ENCODE measurements around the gene INPP5B. TPM values are rescaled to one million over a fixed set of nuclear protein-coding genes. Genes with fewer than 3 reads are reported as not detected.

The INPP5B gene
- total RNA-seq, 3 donors from 2014 or later = 21.3 to 34.1 (median 25.6) TPM

DNA sequence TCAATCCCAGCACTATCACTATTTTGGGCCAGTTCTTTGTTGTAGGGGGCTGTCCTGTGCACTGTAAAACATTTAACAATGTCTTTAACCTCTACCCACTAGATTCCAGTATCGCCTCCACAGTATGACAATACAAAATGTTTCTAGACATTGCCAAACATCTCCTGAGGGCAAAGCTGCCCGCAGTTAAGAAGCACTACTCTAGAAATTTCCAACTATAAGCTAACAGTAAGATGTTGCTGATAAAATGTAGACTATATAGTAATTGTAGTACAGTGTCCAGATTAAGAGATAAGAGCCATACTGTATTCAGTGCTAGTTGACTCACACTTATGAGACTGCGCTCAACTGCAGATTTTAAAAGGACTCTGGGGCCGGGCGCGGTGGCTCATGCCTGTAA is 92.4 kb downstream of the INPP5B start:
- DNase-seq (ENCODE audit: low spot score in 2 of 2) = no peak
- Histone ChIP-seq H3K27me3 (no peaks in the 10 kb centered on the region), H3K4me3 (no peak overlapping the region), H3K4me1 (peaks cover 0 to 16% of the 10 kb centered on the region in 2 donors), H3K27ac (no peak overlapping the region), H3K9me3 (no peaks in the 10 kb centered on the region), H3K36me3 (no peaks in the 10 kb centered on the region)
- TF ChIP-seq, protein P1, sequence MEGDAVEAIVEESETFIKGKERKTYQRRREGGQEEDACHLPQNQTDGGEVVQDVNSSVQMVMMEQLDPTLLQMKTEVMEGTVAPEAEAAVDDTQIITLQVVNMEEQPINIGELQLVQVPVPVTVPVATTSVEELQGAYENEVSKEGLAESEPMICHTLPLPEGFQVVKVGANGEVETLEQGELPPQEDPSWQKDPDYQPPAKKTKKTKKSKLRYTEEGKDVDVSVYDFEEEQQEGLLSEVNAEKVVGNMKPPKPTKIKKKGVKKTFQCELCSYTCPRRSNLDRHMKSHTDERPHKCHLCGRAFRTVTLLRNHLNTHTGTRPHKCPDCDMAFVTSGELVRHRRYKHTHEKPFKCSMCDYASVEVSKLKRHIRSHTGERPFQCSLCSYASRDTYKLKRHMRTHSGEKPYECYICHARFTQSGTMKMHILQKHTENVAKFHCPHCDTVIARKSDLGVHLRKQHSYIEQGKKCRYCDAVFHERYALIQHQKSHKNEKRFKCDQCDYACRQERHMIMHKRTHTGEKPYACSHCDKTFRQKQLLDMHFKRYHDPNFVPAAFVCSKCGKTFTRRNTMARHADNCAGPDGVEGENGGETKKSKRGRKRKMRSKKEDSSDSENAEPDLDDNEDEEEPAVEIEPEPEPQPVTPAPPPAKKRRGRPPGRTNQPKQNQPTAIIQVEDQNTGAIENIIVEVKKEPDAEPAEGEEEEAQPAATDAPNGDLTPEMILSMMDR (IDR thresholded peaks at IDR 0.05) = no peak
- TF ChIP-seq POLR2AphosphoS5 (IDR thresholded peaks at IDR 0.05) = no peak
- TF ChIP-seq POLR2A (IDR thresholded peaks at IDR 0.05) = no peak
- intact Hi-C loops (cut with DNase I; ENCODE audit: low total_unique reads) = no loop called here

DNA sequence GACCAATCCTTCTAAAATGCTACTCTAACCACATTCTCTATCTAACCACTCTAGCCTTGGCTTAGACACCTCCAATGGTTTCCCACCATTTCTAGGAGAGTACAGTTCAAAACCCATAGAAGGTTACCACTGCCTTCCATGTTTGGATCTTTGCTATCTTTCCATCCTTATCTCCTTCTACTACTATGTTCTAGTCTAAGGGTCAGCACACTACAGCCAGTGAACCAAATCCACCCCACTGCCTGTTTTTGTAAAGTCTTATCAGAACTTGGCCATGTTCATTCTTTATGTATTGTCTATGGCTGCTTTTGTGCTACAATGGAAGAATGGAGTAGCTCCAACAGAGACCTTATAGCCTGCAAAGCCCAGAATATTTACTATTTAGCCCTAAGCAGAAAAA is 93.7 kb downstream of the INPP5B start:
- Histone ChIP-seq H3K4me3 (no peak overlapping the region), H3K36me3 (no peaks in the 10 kb centered on the region), H3K27me3 (no peaks in the 10 kb centered on the region), H3K9me3 (no peaks in the 10 kb centered on the region), H3K4me1 (peaks cover 0 to 10% of the 10 kb centered on the region in 2 donors), H3K27ac (no peak overlapping the region)
- no peak for TF ChIP-seq POLR2AphosphoS5 (IDR thresholded peaks at IDR 0.05)
- TF ChIP-seq POLR2A (IDR thresholded peaks at IDR 0.05) = no peak
- TF ChIP-seq, protein P1 (IDR thresholded peaks at IDR 0.05) = no peak
- intact Hi-C loops (cut with DNase I; ENCODE audit: low total_unique reads) = no loop called here
- no peak for DNase-seq (ENCODE audit: low spot score in 2 of 2)

DNA sequence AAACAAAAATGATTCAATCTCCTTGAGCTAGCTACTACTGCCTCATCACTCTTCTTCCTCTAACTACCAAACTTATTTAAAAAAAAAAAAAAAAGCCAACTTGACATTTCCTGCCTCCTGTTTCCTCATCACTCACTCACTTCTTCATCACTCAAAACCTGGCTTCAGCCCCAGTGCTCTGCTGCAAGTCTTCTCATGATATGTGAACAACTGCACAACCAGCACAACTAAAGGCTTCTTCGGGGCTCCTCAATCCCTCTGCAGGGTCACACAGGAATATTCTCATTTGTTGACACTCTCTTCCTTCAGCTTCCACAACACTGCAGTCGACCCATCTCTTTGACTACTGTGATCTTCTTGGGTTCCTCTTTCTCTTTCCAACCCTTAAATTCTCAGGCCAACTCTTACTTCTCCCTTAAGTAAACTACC is 95.1 kb downstream of the INPP5B start:
- TF ChIP-seq, protein P1 (IDR thresholded peaks at IDR 0.05) = no peak
- TF ChIP-seq POLR2A (IDR thresholded peaks at IDR 0.05) (no peak), POLR2AphosphoS5 (IDR thresholded peaks at IDR 0.05) (no peak)
- intact Hi-C loops (cut with DNase I; ENCODE audit: low total_unique reads) = no loop called here
- Histone ChIP-seq H3K9me3 (no peaks in the 10 kb centered on the region), H3K36me3 (no peaks in the 10 kb centered on the region), H3K27ac (no peak overlapping the region), H3K4me1 (peaks cover 0 to 8% of the 10 kb centered on the region in 2 donors), H3K4me3 (no peak overlapping the region), H3K27me3 (no peaks in the 10 kb centered on the region)
- DNase-seq (ENCODE audit: low spot score in 2 of 2) = no peak

DNA sequence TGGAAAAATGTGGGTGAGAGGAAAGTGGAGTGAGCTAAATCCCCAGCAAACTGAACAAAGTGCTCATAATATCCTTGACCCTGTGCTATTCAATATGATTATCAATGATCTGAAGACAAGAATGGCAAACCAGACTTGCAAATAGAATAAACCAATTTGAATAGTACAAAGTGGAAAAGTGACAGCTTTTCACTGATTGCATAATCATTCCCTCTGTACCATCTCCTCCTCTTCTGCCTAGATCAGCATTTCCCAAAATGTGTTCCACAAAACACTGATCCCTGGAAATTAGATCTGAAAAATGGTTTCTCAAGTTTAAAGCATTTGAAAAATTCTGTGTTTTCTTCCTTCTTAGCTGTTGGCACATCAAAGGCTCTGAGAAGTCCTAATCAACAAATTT is 95.6 kb downstream of the INPP5B start:
- DNase-seq (ENCODE audit: low spot score in 2 of 2) = no peak
- Histone ChIP-seq H3K27me3 (no peaks in the 10 kb centered on the region), H3K4me3 (no peak overlapping the region), H3K27ac (no peak overlapping the region), H3K9me3 (no peaks in the 10 kb centered on the region), H3K4me1 (peaks cover 0 to 8% of the 10 kb centered on the region in 2 donors), H3K36me3 (no peaks in the 10 kb centered on the region)
- TF ChIP-seq, protein P1 (IDR thresholded peaks at IDR 0.05) = no peak
- TF ChIP-seq POLR2AphosphoS5 (IDR thresholded peaks at IDR 0.05) (no peak), POLR2A (IDR thresholded peaks at IDR 0.05) (no peak)
- intact Hi-C loops (cut with DNase I; ENCODE audit: low total_unique reads) = no loop called here

DNA sequence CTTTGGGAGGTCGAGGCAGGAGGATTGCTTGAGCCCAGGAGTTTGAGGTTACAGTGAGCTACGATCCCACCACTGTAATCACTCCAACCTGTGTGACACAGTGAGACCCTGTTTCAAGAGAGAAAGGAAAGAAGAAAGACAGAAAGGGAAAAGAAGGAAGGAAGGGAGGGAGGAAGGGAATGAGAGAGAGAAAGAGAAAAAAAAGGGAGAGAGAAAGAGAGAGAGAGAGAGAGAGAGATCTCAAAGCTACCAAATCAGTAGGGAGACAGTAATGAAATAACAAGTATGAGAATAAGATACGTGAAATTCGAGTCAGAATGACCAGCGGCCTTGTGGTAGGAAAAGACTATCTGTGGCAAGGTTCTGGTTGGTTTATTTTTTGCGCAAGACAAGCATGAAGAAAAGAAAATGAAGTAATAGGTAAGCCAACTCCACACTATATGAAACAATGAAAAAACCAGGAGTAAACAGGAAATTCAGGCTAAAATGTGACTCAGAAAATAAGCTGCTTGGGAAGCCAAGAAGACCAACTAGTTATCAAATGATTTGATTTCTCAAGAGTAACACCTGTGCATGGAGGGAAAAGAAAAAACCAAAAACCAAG is 96.4 kb downstream of the INPP5B start:
- TF ChIP-seq, protein P1 (IDR thresholded peaks at IDR 0.05) = no peak
- no peak for TF ChIP-seq POLR2AphosphoS5 (IDR thresholded peaks at IDR 0.05)
- Histone ChIP-seq H3K36me3 (no peaks in the 10 kb centered on the region), H3K4me3 (no peak overlapping the region), H3K27ac (no peak overlapping the region), H3K9me3 (no peaks in the 10 kb centered on the region), H3K4me1 (peaks cover 0 to 7% of the 10 kb centered on the region in 2 donors), H3K27me3 (no peaks in the 10 kb centered on the region)
- DNase-seq (ENCODE audit: low spot score in 2 of 2) = no peak
- intact Hi-C loops (cut with DNase I; ENCODE audit: low total_unique reads) = no loop called here
